ENCODE data around the gene FBLN1. TPM values are rescaled to one million over a fixed set of nuclear protein-coding genes. Genes with fewer than 3 reads are reported as not detected.

FBLN1 gene
- total and polyA plus RNA-seq, 9 of the 15 experiments (the other 6 are each of a cell fraction or from before 2014, with no cell fraction given) = 0.66 TPM; not detected in 8

DNA sequence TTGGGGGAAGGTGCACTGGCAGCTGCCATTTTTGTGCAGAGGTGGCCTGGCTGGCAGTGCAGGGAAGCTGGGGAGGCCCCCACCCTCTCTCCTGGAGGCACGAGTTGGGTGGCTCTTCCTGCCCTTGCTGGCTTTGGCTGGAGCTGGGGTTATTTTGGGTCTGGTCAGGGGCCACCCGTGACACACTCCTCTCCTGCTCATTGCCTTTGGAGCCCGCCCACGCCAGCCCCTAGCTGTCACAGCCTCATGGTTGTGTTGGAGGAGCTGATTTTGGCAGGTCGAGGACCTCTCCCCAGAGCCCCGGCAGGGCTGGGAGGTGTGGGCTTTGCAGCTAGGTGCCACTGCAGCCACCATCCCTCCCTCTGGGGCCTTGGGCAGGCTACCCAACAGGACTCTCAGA lies 21.5 kb downstream of the FBLN1 start:
- Histone ChIP-seq H3K4me3 (no peak overlapping the region), H3K4me1 (replicated peaks in 1 of 2; ENCODE audit: control insufficient read depth in 2 of 2, insufficient read depth in 2 of 2, low read length in 2 of 2) (no peaks in the 10 kb centered on the region), H3K27me3 (ENCODE audit: control insufficient read depth in 2 of 2, insufficient read depth in 2 of 2, low read length in 2 of 2) (peaks cover 18 to 69% of the 10 kb centered on the region in 2 experiments), H3K9ac (ENCODE audit: insufficient read depth in 1 of 2, low read depth in 2 of 2, low read length in 2 of 2) (no peak overlapping the region), H2AFZ (ENCODE audit: low read depth, low read length) (no peak overlapping the region), H4K20me1 (replicated peaks; ENCODE audit: control insufficient read depth, insufficient read depth, low read length) (no peaks in the 10 kb centered on the region), H3K79me2 (ENCODE audit: control insufficient read depth, insufficient read depth, low read length) (no peaks in the 10 kb centered on the region), H3K9me3 (replicated peaks; ENCODE audit: control insufficient read depth, insufficient read depth, low read depth, low read length) (no peaks in the 10 kb centered on the region), H3K4me2 (ENCODE audit: insufficient read depth, low read length) (no peak overlapping the region), H3K36me3 (ENCODE audit: control insufficient read depth, insufficient read depth, low read length) (no peaks in the 10 kb centered on the region), H3K27ac (ENCODE audit: extremely low read depth, low read depth, low read length) (no peak overlapping the region), H3K9me1 (ENCODE audit: control insufficient read depth, insufficient read depth, low read length) (no peaks in the 10 kb centered on the region)
- no peak for ATAC-seq
- intact Hi-C loops (cut with micrococcal nuclease) (no loop called here), in situ Hi-C loops (cut with MboI) (no loop called here)
- CTCF ChIA-PET (ENCODE audit: low intra/inter-chr PET ratio) = no interaction called here
- DNase-seq (ENCODE audit: extremely low read depth in 1 of 4, low spot score in 3 of 4) = no peak
- no TSS peak for BruUV-seq (replicated peaks)
- 0% methylated on average over 2 of the region's 6 CpGs for WGBS (ENCODE audit: insufficient coverage, low coverage, missing lambda C conversion rate)
- no peak for FAIRE-seq
- POLR2A ChIA-PET = interaction anchor here (0.5 kb wide), 1 partner anchor 17 kb away, joined by 3 read pairs; no protein-coding TSS in a partner anchor
- TF ChIP-seq TAF1 (IDR thresholded peaks at IDR 0.05; ENCODE audit: control insufficient read depth, extremely low read depth, insufficient read depth, low read length, severe bottlenecking) = no peak
- TF ChIP-seq, protein P1, sequence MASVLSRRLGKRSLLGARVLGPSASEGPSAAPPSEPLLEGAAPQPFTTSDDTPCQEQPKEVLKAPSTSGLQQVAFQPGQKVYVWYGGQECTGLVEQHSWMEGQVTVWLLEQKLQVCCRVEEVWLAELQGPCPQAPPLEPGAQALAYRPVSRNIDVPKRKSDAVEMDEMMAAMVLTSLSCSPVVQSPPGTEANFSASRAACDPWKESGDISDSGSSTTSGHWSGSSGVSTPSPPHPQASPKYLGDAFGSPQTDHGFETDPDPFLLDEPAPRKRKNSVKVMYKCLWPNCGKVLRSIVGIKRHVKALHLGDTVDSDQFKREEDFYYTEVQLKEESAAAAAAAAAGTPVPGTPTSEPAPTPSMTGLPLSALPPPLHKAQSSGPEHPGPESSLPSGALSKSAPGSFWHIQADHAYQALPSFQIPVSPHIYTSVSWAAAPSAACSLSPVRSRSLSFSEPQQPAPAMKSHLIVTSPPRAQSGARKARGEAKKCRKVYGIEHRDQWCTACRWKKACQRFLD (CRISPR knock-in tag; IDR thresholded peaks at IDR 0.05) = no peak
- TF ChIP-seq SPI1 (IDR thresholded peaks at IDR 0.05; ENCODE audit: borderline replicate concordance, low read depth, low read length) = no peak
- TF ChIP-seq CCNT2 (IDR thresholded peaks at IDR 0.05; ENCODE audit: borderline replicate concordance, extremely low read depth, insufficient read length, low read depth, low read length) = no peak
- TF ChIP-seq ZNF41 (CRISPR knock-in tag; conservative IDR thresholded peaks at IDR 0.05) = no peak
- no peak for TF ChIP-seq SUPT5H (IDR thresholded peaks at IDR 0.05)
- no peak for TF ChIP-seq SNRNP70 (optimal IDR thresholded peaks at IDR 0.05; ENCODE audit: low read depth, low read length)
- TF ChIP-seq, protein P2, sequence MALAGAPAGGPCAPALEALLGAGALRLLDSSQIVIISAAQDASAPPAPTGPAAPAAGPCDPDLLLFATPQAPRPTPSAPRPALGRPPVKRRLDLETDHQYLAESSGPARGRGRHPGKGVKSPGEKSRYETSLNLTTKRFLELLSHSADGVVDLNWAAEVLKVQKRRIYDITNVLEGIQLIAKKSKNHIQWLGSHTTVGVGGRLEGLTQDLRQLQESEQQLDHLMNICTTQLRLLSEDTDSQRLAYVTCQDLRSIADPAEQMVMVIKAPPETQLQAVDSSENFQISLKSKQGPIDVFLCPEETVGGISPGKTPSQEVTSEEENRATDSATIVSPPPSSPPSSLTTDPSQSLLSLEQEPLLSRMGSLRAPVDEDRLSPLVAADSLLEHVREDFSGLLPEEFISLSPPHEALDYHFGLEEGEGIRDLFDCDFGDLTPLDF (CRISPR knock-in tag; IDR thresholded peaks at IDR 0.05) = no peak
- TF ChIP-seq, protein P3, sequence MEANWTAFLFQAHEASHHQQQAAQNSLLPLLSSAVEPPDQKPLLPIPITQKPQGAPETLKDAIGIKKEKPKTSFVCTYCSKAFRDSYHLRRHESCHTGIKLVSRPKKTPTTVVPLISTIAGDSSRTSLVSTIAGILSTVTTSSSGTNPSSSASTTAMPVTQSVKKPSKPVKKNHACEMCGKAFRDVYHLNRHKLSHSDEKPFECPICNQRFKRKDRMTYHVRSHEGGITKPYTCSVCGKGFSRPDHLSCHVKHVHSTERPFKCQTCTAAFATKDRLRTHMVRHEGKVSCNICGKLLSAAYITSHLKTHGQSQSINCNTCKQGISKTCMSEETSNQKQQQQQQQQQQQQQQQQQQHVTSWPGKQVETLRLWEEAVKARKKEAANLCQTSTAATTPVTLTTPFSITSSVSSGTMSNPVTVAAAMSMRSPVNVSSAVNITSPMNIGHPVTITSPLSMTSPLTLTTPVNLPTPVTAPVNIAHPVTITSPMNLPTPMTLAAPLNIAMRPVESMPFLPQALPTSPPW (CRISPR knock-in tag; IDR thresholded peaks at IDR 0.05) = no peak
- TF ChIP-seq CXXC5 (CRISPR knock-in tag; IDR thresholded peaks at IDR 0.05) = no peak
- no peak for TF ChIP-seq FOXJ3 (CRISPR knock-in tag; IDR thresholded peaks at IDR 0.05)
- TF ChIP-seq SNIP1 (IDR thresholded peaks at IDR 0.05; ENCODE audit: low read depth) = no peak
- TF ChIP-seq, protein P4, sequence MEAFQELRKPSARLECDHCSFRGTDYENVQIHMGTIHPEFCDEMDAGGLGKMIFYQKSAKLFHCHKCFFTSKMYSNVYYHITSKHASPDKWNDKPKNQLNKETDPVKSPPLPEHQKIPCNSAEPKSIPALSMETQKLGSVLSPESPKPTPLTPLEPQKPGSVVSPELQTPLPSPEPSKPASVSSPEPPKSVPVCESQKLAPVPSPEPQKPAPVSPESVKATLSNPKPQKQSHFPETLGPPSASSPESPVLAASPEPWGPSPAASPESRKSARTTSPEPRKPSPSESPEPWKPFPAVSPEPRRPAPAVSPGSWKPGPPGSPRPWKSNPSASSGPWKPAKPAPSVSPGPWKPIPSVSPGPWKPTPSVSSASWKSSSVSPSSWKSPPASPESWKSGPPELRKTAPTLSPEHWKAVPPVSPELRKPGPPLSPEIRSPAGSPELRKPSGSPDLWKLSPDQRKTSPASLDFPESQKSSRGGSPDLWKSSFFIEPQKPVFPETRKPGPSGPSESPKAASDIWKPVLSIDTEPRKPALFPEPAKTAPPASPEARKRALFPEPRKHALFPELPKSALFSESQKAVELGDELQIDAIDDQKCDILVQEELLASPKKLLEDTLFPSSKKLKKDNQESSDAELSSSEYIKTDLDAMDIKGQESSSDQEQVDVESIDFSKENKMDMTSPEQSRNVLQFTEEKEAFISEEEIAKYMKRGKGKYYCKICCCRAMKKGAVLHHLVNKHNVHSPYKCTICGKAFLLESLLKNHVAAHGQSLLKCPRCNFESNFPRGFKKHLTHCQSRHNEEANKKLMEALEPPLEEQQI (IDR thresholded peaks at IDR 0.05) = no peak
- TF ChIP-seq FOXJ2 (tag; IDR thresholded peaks at IDR 0.05) = no peak
- no peak for TF ChIP-seq PHB (CRISPR knock-in tag; IDR thresholded peaks at IDR 0.05)
- TF ChIP-seq EP400 (IDR thresholded peaks at IDR 0.05) = no peak
- TF ChIP-seq BRD9 (IDR thresholded peaks at IDR 0.05; ENCODE audit: low read depth, partially characterized antibody) = no peak
- no peak for TF ChIP-seq ZNF23 (CRISPR knock-in tag; IDR thresholded peaks at IDR 0.05)

All from K562 (cell line).